Smooth muscle cell (in vitro differentiated cells): ENCODE measurements around the gene GID8. TPM values are rescaled to one million over a fixed set of nuclear protein-coding genes. Genes with fewer than 3 reads are reported as not detected.

Source experiments
- DNase-seq: peaks from one replicate; lab custom pipeline; 2025; ENCODE audit not compliant: unreplicated experiment; lab: John Stamatoyannopoulos, UW
- H2AFZ ChIP-seq: fragments of 200-600 bp; sonication (generic); 2 replicates; pipeline ENCODE4 v1.6.0; 2016; ENCODE audit warnings: antibody characterized with exemption, low read depth, mild to moderate bottlenecking
- H3F3A ChIP-seq: fragments of 200-600 bp; sonication (generic); 2 replicates; pipeline ENCODE4 v1.6.0; 2017; ENCODE audit warnings: antibody characterized with exemption, low read depth
- H3K27ac ChIP-seq: fragments of 200-600 bp; sonication (generic); 2 replicates; pipeline ENCODE4 v1.5.1; 2016; ENCODE audit warnings: low read depth, mild to moderate bottlenecking
- H3K27me3 ChIP-seq: fragments of 200-600 bp; sonication (generic); 2 replicates; pipeline ENCODE4 v1.6.1; 2016; ENCODE audit warnings: low read depth, mild to moderate bottlenecking
- H3K36me3 ChIP-seq: fragments of 200-600 bp; sonication (generic); 2 replicates; pipeline ENCODE4 v1.5.1; 2016; ENCODE audit warnings: low read depth
- H3K4me1 ChIP-seq: fragments of 200-600 bp; sonication (generic); 2 replicates; pipeline ENCODE4 v1.5.1; 2016; ENCODE audit warnings: low read depth
- H3K4me2 ChIP-seq: fragments of 200-600 bp; sonication (generic); 2 replicates; pipeline ENCODE4 v1.6.0; 2016; ENCODE audit warnings: mild to moderate bottlenecking
- H3K4me3 ChIP-seq: fragments of 200-600 bp; sonication (generic); 2 replicates; pipeline ENCODE4 v1.5.1; 2016; ENCODE audit warnings: mild to moderate bottlenecking
- H3K79me2 ChIP-seq: fragments of 200-600 bp; sonication (generic); 2 replicates; pipeline ENCODE4 v1.6.0; 2016; ENCODE audit warnings: low read depth, mild to moderate bottlenecking
- H3K9ac ChIP-seq: fragments of 200-600 bp; sonication (generic); 2 replicates; pipeline ENCODE4 v1.6.0; 2016; ENCODE audit warnings: low read depth
- H3K9me3 ChIP-seq: fragments of 200-600 bp; sonication (generic); replicated peaks from 2 replicates; pipeline ENCODE4 v1.5.1; 2016; ENCODE audit warnings: low read depth
- H4K20me1 ChIP-seq: fragments of 200-600 bp; sonication (generic); 2 replicates; pipeline ENCODE4 v1.6.0; 2016; ENCODE audit warnings: low read depth
- WGBS: methylation state at CpG from one replicate; pipeline ENCODE4 v1.1.7; 2016; ENCODE audit warnings: low lambda C conversion rate; 5-methylcytosine and 5-hydroxymethylcytosine counted together
- polyA plus RNA-seq: library from polyadenylated mRNA; unstranded; fragments of >200 nt; fragmentation: Nextera tagmentation; extraction: Ambion mirVana; gene quantifications from 2 replicates; pipeline ENCODE4 v1.2.1, GENCODE V29; 2016
- total RNA-seq: library from RNA; depleted of rRNA; stranded (reverse); fragments of >200 nt; gene quantifications from 2 replicates; pipeline ENCODE4 v1.2.3, GENCODE V29; 2014
- TF ChIP-seq, protein P1 (sequence below): fragments of 200-600 bp; sonication (generic); IDR thresholded peaks from 2 replicates; pipeline ENCODE4 v1.5.1; 2017; ENCODE audit warnings: borderline replicate concordance, mild to moderate bottlenecking, antibody characterized with exemption; ENCODE audit not compliant: insufficient read depth, poor library complexity, severe bottlenecking

GID8 gene
- total and polyA plus RNA-seq, 2 experiments from 2014 or later, result 13.9 to 23.5 TPM

DNA sequence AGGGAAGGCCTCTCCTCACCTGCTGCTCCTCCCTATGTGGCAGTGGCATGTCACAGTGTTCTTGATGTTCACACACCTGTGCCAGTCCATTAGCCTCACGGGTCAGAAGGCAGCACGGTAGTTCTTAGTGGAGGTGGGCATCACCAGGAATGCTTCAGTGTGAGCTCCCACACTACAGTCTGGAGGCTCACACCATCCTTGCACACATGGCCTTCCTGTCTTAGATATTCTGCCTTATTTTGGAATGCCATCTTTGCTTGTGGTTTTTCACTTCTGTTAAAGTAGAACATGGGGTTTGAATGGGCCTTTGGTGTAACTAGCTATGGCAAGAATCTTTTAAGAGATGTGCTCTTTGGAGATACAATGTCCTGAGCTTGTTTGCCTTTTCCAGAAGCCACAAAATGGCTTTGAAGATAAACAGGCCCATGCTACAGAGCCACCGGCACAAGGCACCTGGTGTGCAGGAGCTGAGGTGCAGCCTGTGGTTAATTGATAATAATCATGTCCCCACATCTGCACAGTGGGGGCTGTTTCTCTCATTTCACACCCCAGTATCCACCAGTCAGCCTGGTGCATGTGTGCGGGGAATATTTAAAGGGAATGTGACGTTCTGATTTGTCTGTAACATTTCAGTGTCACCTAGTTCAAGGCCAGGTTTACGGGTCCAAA, 11.3 kb downstream of the GID8 start:
- Histone ChIP-seq H3K4me2 (no peak overlapping the region), H3K4me1 (peaks cover 14% of the 10 kb centered on the region), H2AFZ (no peak overlapping the region), H3K27me3 (no peaks in the 10 kb centered on the region), H3F3A (peaks cover 8% of the 10 kb centered on the region), H3K79me2 (peaks cover 15% of the 10 kb centered on the region), H3K9me3 (no peaks in the 10 kb centered on the region), H3K4me3 (no peak overlapping the region), H4K20me1 (peaks cover 28% of the 10 kb centered on the region), H3K27ac (no peak overlapping the region), H3K36me3 (peaks cover 7% of the 10 kb centered on the region), H3K9ac (no peak overlapping the region)
- no peak for DNase-seq
- 96% methylated on average over 6 of the region's 6 CpGs for WGBS
- TF ChIP-seq, protein P1, sequence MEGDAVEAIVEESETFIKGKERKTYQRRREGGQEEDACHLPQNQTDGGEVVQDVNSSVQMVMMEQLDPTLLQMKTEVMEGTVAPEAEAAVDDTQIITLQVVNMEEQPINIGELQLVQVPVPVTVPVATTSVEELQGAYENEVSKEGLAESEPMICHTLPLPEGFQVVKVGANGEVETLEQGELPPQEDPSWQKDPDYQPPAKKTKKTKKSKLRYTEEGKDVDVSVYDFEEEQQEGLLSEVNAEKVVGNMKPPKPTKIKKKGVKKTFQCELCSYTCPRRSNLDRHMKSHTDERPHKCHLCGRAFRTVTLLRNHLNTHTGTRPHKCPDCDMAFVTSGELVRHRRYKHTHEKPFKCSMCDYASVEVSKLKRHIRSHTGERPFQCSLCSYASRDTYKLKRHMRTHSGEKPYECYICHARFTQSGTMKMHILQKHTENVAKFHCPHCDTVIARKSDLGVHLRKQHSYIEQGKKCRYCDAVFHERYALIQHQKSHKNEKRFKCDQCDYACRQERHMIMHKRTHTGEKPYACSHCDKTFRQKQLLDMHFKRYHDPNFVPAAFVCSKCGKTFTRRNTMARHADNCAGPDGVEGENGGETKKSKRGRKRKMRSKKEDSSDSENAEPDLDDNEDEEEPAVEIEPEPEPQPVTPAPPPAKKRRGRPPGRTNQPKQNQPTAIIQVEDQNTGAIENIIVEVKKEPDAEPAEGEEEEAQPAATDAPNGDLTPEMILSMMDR, result no peak

DNA sequence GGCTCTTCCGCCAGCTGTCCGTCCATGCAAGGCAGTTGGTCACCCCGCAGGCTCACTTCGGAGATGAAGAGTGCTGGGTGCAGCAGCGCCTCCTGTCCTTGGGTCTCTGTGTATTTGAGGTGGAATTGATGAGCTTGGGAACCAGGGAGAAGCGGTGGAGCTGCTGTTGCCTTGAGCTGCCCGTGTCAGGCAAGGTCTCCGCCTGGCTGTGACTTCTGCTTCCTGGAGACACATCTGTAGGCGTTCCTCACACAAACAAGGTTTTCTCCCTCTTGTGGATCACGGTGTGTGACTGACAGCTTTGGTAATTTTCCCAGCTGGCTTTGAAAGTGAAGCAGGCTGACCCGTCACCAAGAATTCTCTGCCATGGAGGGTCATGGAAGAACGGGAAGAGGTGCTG, 12.0 kb downstream of the GID8 start:
- H4K20me1 ChIP-seq, result peaks cover 28% of the 10 kb centered on the region
- no peaks in the 10 kb centered on the region for H3K9me3 ChIP-seq
- no peak overlapping the region for H2AFZ ChIP-seq
- H3K27me3 ChIP-seq, result no peaks in the 10 kb centered on the region
- H3K79me2 ChIP-seq, result peaks cover 21% of the 10 kb centered on the region
- peaks cover 7% of the 10 kb centered on the region for H3K36me3 ChIP-seq
- H3K27ac ChIP-seq, result no peak overlapping the region
- no peak overlapping the region for H3K4me3 ChIP-seq
- DNase-seq, result no peak
- no peak overlapping the region for H3K4me2 ChIP-seq
- TF ChIP-seq, protein P1, result no peak
- H3F3A ChIP-seq, result peaks cover 8% of the 10 kb centered on the region
- WGBS, result 94% methylated on average over 12 of the region's 12 CpGs
- H3K4me1 ChIP-seq, result peaks cover 18% of the 10 kb centered on the region
- no peak overlapping the region for H3K9ac ChIP-seq

DNA sequence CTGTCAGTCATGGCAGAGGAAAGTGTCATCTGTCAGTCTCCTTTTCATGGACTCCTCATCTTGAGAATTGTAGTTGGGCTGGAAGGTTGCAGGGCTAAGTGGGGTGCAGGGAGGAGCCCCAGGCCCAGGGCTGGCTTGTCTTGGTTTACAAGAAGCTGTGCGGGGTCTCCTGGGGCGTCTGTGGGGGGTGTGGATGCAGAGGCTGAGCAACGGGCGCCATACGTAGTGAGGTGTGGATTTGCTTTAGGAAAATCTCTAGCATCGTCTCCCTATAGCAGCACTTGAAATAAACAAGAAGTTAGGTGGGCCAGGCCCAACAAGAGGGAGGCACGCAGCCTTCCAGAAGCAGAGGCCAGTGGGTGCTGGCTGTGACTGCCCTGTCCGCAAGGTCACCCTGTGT, 12.8 kb downstream of the GID8 start:
- no peaks in the 10 kb centered on the region for H3K27me3 ChIP-seq
- TF ChIP-seq, protein P1, result no peak
- H3K79me2 ChIP-seq, result peaks cover 29% of the 10 kb centered on the region
- H3K9me3 ChIP-seq, result no peaks in the 10 kb centered on the region
- no peak overlapping the region for H3K4me3 ChIP-seq
- H3K36me3 ChIP-seq, result peaks cover 7% of the 10 kb centered on the region
- WGBS, result 97% methylated on average over 8 of the region's 8 CpGs
- H4K20me1 ChIP-seq, result peaks cover 36% of the 10 kb centered on the region
- H3K9ac ChIP-seq, result no peak overlapping the region
- no peak overlapping the region for H2AFZ ChIP-seq
- peaks cover 8% of the 10 kb centered on the region for H3F3A ChIP-seq
- peaks cover 18% of the 10 kb centered on the region for H3K4me1 ChIP-seq
- no peak overlapping the region for H3K27ac ChIP-seq
- H3K4me2 ChIP-seq, result no peak overlapping the region
- no peak for DNase-seq

- H3K9ac ChIP-seq, result no peak overlapping the region
- peak overlapping the region; percentile 99 for H3K4me2 ChIP-seq
- H3F3A ChIP-seq, result peaks cover 8% of the 10 kb centered on the region
- peaks cover 18% of the 10 kb centered on the region for H3K4me1 ChIP-seq
- no peaks in the 10 kb centered on the region for H3K27me3 ChIP-seq
- H2AFZ ChIP-seq, result no peak overlapping the region
- H4K20me1 ChIP-seq, result peaks cover 42% of the 10 kb centered on the region
- TF ChIP-seq, protein P1, result no peak
- H3K27ac ChIP-seq, result peak overlapping the region; percentile 84
- DNase-seq, result no peak
- H3K79me2 ChIP-seq, result peaks cover 34% of the 10 kb centered on the region
- H3K9me3 ChIP-seq, result no peaks in the 10 kb centered on the region
- no peak overlapping the region for H3K4me3 ChIP-seq
- H3K36me3 ChIP-seq, result peaks cover 7% of the 10 kb centered on the region
- 92% methylated on average over 11 of the region's 11 CpGs for WGBS
Measured at GRCh38 chr20:62951143-62951895, 13.4 kb downstream of the GID8 start.
